CD4-positive, alpha-beta T cell treated with Interleukin-4 for 4 hours (primary cell): ENCODE measurements around the gene CPA4.
A peak's percentile ranks its signal among the peaks of the same experiment; 100 is the strongest.

Experiments used
- DNase-seq: peaks from one replicate; pipeline ENCODE4 v3.0.0-alpha.2; 2020

The CPA4 gene

DNA sequence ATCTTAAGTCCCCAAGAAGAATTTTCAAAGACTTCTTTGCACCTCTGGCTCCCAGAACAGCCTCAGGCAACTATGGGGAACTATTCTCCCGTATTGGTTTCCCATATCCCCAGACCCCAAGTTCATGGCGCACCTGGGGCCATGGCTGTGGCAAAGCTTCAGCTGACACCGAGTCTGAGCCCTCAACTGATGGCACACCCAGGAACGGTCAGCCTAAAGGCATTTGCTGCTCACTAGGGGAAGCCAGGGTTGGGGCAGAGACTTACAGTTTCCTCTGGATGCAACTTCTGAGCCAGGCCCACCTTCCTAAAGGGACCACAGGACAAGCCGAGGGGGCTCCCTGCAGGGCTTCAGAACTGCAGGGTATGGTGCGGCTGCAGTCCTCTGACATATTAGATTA is 73.6 kb downstream of the CPA4 start:
- no peak for DNase-seq

DNA sequence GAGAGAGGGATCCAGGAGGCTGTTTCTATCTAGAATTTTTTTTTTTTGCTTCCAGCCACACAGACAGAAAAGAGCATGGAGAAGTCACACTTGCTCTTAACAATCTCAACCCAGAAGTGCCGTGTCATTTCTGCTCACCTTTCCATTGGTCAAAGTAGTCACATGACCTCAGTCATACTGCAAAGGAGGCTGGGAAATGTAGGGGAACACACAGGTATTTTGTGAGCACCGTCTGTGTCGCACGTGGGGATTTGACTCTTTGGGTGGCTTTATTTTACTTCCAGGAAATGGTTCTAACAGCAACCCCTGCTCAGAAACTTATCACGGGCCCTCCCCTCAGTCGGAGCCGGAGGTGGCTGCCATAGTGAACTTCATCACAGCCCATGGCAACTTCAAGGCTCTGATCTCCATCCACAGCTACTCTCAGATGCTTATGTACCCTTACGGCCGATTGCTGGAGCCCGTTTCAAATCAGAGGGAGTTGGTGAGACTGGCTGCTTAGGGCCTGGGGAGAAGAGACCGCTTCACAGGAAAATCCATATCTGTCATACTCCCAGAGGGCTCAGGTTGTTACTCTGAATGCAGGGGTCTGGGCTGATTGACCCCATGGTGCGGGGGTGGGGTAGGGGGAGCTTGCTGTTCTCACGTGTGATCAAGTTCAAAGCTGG is 74.3 kb downstream of the CPA4 start:
- peak; percentile 31 for DNase-seq

DNA sequence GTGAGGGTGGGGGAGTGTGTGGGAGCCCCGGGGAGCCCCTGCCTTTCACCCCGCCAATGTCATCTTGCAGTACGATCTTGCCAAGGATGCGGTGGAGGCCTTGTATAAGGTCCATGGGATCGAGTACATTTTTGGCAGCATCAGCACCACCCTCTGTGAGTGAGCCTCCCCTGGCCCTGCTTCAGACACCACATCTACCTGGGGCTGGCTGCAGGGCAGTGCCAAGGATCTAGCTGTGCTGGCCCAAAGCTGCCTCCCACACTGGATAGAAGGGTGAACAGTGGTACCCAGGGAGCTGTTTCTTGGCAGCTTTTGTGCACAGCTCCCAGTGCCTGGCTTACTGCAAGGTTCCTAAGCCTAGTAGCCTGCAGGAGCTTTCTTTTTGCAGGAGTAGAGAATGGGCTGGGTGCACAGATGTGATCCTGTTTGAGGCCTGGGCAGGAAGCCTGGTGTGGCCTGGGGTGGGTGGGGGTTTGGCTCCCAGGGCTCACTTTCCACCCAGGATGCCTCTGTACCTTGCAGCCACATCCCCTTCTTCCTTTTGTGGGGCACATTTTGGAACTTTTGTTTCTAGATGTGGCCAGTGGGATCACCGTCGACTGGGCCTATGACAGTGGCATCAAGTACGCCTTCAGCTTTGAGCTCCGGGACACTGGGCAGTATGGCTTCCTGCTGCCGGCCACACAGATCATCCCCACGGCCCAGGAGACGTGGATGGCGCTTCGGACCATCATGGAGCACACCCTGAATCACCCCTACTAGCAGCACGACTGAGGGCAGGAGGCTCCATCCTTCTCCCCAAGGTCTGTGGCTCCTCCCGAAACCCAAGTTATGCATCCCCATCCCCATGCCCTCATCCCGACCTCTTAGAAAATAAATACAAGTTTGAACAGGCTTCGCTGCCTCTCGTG is 75.1 kb downstream of the CPA4 start:
- no peak for DNase-seq

- no peak for DNase-seq
These were observed 76.2 kb downstream of the CPA4 start for GRCh38 chr7:130369110-130369711.

DNA sequence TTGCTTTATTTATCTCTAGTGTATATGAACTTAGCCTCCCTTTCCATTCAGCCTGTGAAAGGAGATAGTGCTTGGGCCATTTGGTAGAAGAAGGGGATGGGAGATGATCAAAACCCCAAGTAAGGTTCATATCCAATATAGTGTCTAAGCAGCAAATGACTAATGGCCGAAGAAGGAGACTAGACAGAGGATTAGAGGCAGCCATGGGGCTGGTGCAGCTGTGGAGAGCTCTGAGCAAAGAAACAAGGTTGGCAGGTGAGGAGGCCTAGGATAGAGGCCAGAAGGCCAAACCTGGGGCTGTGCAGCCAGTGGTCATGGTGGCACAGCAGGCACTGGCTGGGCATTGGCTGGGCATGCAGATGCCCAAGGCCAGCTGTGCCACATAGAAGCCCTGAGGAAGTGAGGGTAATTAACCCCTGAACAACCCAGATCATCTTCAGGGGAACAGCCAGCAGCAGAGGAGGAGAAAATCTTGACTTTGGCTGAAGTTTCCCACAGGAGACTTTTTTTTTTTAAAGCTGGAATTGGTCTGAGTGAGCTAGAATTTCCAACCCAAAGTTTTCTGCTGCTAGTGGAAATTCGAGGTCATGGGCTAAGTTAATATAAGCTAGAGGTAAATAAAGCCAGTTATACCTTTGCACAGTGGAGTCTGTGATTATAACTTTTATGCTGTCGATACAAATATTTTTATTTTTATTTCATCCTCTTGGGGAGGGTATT is 77.0 kb downstream of the CPA4 start:
- no peak for DNase-seq

GRCh38 chr7:130371046-130371445 is 78.1 kb downstream of the CPA4 start:
- no peak for DNase-seq

DNA sequence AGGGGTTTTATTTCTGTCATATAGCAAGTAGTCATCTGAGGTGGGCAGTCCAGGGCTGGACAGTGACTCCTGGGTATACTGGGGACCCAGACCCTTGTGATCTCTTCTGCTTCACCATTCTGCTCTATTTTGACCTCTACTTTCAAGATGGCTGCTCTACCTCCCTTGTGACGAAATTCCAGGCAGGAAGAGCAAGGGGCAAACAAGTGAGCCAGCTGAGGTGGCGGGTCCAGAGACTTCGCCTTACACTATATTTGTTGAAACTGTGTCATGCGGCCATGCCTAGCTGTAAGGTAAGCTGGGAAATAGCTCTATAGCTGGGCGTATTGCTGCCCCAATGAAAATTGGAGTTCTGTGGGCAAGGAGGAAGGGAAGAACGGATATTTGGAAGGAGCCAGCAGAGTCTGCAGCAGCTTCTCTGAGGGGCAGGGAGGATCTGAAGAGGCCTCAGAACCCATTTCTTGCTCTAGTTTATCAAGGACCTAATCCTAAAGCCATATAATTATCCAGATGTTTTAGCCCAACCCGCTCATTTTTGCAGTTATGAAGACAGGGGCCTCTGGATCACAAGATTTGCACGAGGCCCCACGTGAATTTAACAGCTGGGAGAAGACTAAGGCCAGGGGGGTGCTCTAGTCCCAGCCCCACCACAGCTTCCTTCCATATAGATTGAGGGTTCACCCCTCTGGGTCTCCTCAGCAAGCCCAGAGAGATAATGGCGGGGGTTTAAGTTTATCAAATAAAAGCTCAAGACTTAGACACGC is 79.6 kb downstream of the CPA4 start:
- no peak for DNase-seq
